Activated CD8-positive, alpha-beta memory T cell treated with anti-CD3 and anti-CD28 coated beads, Interleukin-2, amount 10 ng/mL, durations not matched to agents 7 days and 5 days (primary cell): ENCODE results near the gene EEF1AKMT1. TPM values are rescaled to one million over a fixed set of nuclear protein-coding genes. Genes with fewer than 3 reads are reported as not detected.

Experiments used
- ATAC-seq: fragments of 150-1000 bp; cut with Tn5 transposase; one replicate; pipeline ENCODE4 v1.10.0; 2021; ENCODE audit warnings: moderate library complexity
- CTCF ChIA-PET: fragments of 350-600 bp; sonication (Branson Sonifier 250); formaldehyde crosslinking; loops from one replicate; lab custom pipeline; 2021; ENCODE audit warnings: antibody characterized with exemption; lab: Charles Lee
- DNase-seq: peaks from one replicate; pipeline ENCODE4 v3.0.0-alpha.2; 2020
- H3K27ac Mint-ChIP-seq: one replicate; pipeline ENCODE4 v1.8.0; 2021; ENCODE audit warnings: mild to moderate bottlenecking, mixed read lengths
- H3K27me3 Mint-ChIP-seq: one replicate; pipeline ENCODE4 v1.8.0; 2021; ENCODE audit warnings: mixed read lengths
- H3K36me3 Mint-ChIP-seq: one replicate; pipeline ENCODE4 v1.8.0; 2021; ENCODE audit warnings: mild to moderate bottlenecking, mixed read lengths
- H3K4me1 Mint-ChIP-seq: one replicate; pipeline ENCODE4 v1.8.0; 2021; ENCODE audit warnings: mixed read lengths
- H3K4me3 Mint-ChIP-seq: one replicate; pipeline ENCODE4 v1.8.0; 2021; ENCODE audit warnings: mild to moderate bottlenecking, moderate library complexity, mixed read lengths
- H3K9me3 Mint-ChIP-seq: one replicate; pipeline ENCODE4 v1.8.0; 2022; ENCODE audit warnings: low read depth, mixed read lengths
- total RNA-seq, 2 experiments: library from RNA; stranded (reverse); gene quantifications; one replicate each; pipeline ENCODE4 v1.2.3, GENCODE V29; 2021

EEF1AKMT1 gene, protein sequence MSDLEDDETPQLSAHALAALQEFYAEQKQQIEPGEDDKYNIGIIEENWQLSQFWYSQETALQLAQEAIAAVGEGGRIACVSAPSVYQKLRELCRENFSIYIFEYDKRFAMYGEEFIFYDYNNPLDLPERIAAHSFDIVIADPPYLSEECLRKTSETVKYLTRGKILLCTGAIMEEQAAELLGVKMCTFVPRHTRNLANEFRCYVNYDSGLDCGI
- 10 to 100 TPM in 1 of 2 experiments, 1 to 10 TPM in 1; 7.5 to 10.6 TPM for total RNA-seq

GRCh38 chr13:20773194-20774080 lies at the start of gene EEF1AKMT1:
Gene EEF1AKMT1, minus strand, starts transcription at chr13:20773961. Its CDS starts 16,363 bp downstream, at chr13:20757598.
- DNase-seq (peak; percentile 96), ATAC-seq (peak; percentile 94)
- Mint-ChIP-seq H3K4me1 (peaks cover 32% of the 10 kb centered on the region), H3K36me3 (peaks cover 42% of the 10 kb centered on the region), H3K4me3 (peak within 1 kb of the TSS; percentile 91), H3K27ac (peak within 1 kb of the TSS; percentile 98), H3K27me3 (no peaks in the 10 kb centered on the region), H3K9me3 (peaks cover 14% of the 10 kb centered on the region)
- CTCF ChIA-PET = interaction anchor here (0.7 to 1.6 kb wide), 4 partner anchors 13 to 129 kb away, joined by 3 to 4 read pairs (median 4); partner anchors contain the start of gene XPO4

DNA sequence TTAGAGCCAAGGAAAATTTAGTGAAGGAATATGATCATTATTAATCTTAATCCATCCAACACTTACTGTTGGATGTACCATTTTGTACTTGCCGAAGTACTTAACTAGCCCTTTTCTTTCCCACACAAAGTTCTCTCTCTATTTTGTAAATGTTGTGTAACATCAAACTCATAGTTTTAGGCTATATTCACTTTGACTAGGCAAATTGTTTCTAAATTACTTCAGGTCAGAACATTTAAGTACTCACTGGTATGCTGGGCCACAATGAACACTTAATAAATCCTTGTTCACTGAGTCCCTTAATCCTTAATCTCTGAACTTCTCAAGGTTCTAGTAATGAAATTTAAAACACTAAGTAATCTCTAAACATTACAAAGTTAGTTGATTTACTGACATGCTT lies 49.3 kb upstream of the EEF1AKMT1 start:
- CTCF ChIA-PET = interaction anchor here (1.2 to 1.4 kb wide), 2 partner anchors 11 to 330 kb away, joined by 3 to 4 read pairs; no protein-coding TSS in a partner anchor
- ATAC-seq = no peak

DNA sequence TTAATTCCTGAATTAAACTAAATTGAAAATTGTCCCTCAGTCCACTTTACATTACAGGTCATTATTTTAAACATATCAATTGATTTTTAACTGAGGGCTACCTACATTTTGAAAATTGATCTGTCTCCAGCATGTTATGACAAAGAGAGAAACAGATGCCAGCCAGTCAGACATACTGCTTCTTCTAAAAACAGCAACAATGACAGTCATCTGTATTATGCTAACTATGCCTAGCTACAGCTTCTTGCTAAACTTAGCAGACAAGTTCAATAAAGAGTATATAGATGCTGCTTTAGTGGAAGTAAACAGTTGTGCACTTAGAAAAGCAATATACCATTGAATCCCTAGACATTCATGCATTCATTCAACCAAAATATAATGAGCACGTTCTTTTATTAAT lies 48.6 kb upstream of the EEF1AKMT1 start:
- ATAC-seq (no peak), DNase-seq (no peak)
- Mint-ChIP-seq H3K27ac (no peak overlapping the region), H3K4me1 (peaks cover 5% of the 10 kb centered on the region), H3K27me3 (no peaks in the 10 kb centered on the region), H3K4me3 (no peak overlapping the region), H3K9me3 (no peaks in the 10 kb centered on the region), H3K36me3 (peaks cover 13% of the 10 kb centered on the region)
- CTCF ChIA-PET = interaction anchor here (1.1 to 1.4 kb wide), 4 partner anchors 12 to 330 kb away, joined by 3 to 4 read pairs (median 3); no protein-coding TSS in a partner anchor

More for the DNA sequence above, 49.3 kb upstream of the EEF1AKMT1 start:
- no peaks in the 10 kb centered on the region for H3K9me3 Mint-ChIP-seq
- no peak overlapping the region for H3K4me3 Mint-ChIP-seq
- no peak for DNase-seq
- no peak overlapping the region for H3K27ac Mint-ChIP-seq
- peaks cover 10% of the 10 kb centered on the region for H3K36me3 Mint-ChIP-seq
- no peaks in the 10 kb centered on the region for H3K27me3 Mint-ChIP-seq
- peaks cover 5% of the 10 kb centered on the region for H3K4me1 Mint-ChIP-seq

DNA sequence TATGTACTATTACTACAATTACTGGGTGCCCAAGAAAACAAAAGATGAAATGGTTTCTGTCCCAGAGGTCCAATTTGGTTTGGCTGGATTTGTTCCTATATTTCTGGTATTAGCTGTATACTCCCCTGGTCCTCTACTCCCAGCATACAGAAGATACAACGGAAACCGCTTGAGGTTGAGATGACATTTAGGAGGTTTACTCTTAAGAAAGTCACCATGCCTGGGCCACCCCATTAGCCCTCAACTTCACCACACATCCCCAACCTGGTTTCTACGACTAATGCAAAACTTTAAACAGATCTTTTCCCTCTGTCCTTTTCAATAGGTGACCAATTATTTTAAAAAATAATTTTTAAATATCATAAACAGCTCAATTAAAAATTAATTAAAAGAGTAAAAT lies 46.0 kb upstream of the EEF1AKMT1 start:
- CTCF ChIA-PET = interaction anchor here (1.0 to 1.7 kb wide), 2 partner anchors 33 to 105 kb away, joined by 3 to 5 read pairs; no protein-coding TSS in a partner anchor
- Mint-ChIP-seq H3K4me3 (no peak overlapping the region), H3K36me3 (peaks cover 13% of the 10 kb centered on the region), H3K27ac (no peak overlapping the region), H3K9me3 (no peaks in the 10 kb centered on the region), H3K4me1 (peaks cover 5% of the 10 kb centered on the region), H3K27me3 (no peaks in the 10 kb centered on the region)
- ATAC-seq = no peak
- no peak for DNase-seq

DNA sequence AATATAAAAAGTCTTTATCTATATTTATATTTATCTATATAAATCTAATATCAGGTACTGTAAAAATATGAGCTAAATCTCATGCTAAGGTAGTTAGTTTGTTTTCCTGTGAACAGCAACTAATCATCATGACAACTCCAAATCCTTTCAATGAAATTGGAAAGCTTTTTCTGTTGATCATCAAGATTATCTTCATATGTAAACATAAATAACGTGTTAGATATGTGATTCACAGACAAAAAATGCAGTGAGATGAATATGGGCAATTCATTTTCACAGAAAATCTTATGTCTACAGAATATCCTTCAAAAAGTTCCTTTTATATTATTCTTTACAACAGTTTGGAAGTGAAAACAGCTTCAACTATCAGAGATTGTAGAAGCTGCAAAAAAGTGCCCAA lies 41.7 kb upstream of the EEF1AKMT1 start:
- Mint-ChIP-seq H3K36me3 (peaks cover 16% of the 10 kb centered on the region), H3K27ac (no peak overlapping the region), H3K4me3 (no peak overlapping the region), H3K27me3 (no peaks in the 10 kb centered on the region), H3K9me3 (no peaks in the 10 kb centered on the region), H3K4me1 (peaks cover 3% of the 10 kb centered on the region)
- no peak for ATAC-seq
- CTCF ChIA-PET = interaction anchor here (0.9 to 4.1 kb wide), 2 partner anchors 13 to 108 kb away, joined by 4 to 24 read pairs; no protein-coding TSS in a partner anchor
- DNase-seq = no peak

DNA sequence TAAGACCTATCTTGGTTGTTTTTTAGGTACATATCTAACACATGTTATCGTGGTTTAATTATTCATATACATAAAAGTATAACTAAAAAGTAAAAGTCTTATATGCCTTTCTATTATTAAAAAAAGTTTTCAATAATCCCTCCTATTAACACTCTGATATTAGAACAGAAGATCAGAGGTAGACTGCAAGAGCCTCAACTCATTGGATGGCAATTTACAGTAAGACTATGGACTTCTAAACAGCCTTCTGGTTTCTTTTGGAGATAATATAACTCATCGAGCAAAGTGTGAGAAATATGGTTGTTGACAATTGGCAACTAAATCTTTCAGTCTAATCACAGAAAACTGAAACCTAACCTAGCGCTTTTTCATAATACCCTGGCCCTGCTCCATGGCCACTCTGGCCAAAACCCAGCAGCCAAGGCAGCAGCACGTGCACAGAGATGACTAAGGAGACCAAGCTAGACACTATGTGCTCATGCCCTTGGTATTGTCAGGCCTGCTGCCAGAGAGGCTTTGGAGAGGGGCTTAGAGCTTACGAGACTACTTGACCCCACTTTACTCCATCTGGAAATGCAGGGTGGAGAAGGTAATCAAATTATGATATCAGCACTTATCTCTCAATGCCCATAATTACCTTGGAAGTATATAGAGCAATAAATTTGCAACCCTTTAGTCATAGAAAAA lies 40.6 kb upstream of the EEF1AKMT1 start:
- peaks cover 13% of the 10 kb centered on the region for H3K36me3 Mint-ChIP-seq
- no peaks in the 10 kb centered on the region for H3K27me3 Mint-ChIP-seq
- CTCF ChIA-PET = no interaction called here
- no peak overlapping the region for H3K27ac Mint-ChIP-seq
- H3K9me3 Mint-ChIP-seq = no peaks in the 10 kb centered on the region
- no peak overlapping the region for H3K4me3 Mint-ChIP-seq
- ATAC-seq (no peak), DNase-seq (no peak)
- H3K4me1 Mint-ChIP-seq = no peaks in the 10 kb centered on the region

DNA sequence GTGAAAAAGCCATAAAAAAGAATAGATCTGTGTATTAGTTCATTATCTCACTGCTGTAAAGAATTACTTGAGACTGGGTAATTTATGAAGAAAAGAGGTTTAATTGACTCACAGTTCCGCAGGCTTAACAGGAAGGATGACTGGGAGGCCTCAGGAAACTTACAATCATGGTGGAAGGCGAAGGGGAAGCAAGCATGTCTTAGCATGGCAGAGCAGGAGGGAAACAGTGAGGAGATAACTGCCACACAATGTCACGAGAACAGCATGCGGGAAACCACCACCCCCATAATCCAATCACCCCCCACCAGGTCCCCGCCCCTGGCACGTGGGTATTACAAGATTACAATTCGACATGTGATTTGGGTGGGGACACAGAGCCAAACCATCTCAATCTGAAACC lies 39.1 kb upstream of the EEF1AKMT1 start:
- peaks cover 16% of the 10 kb centered on the region for H3K36me3 Mint-ChIP-seq
- CTCF ChIA-PET = no interaction called here
- H3K27ac Mint-ChIP-seq = no peak overlapping the region
- ATAC-seq = no peak
- no peaks in the 10 kb centered on the region for H3K4me1 Mint-ChIP-seq
- H3K4me3 Mint-ChIP-seq = no peak overlapping the region
- H3K27me3 Mint-ChIP-seq = no peaks in the 10 kb centered on the region
- no peaks in the 10 kb centered on the region for H3K9me3 Mint-ChIP-seq
- DNase-seq = no peak

DNA sequence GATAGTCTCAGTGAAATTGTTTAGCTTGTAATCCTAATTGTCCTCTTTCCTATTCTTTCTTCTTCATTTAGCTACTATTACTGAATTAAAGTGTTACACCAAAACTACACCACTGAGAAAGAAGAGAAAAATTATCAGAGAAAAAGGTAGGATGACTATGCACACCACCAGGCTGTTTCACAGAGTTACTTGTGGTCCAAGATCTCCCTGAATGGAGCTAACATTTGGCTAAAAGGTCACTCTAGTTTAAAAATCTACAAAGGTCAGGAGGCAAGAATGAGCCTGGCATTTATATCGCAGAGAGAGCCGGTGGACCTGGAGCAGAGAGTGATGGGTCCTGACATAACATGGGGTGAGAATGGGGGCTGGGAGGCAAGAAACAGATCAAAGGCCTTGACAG lies 37.0 kb upstream of the EEF1AKMT1 start:
- no peaks in the 10 kb centered on the region for H3K9me3 Mint-ChIP-seq
- H3K27ac Mint-ChIP-seq = no peak overlapping the region
- H3K4me1 Mint-ChIP-seq = no peaks in the 10 kb centered on the region
- CTCF ChIA-PET = interaction anchor here (1.0 to 1.4 kb wide), 2 partner anchors 10 to 17 kb away, joined by 3 to 4 read pairs; no protein-coding TSS in a partner anchor
- DNase-seq = no peak
- no peaks in the 10 kb centered on the region for H3K27me3 Mint-ChIP-seq
- H3K36me3 Mint-ChIP-seq = peaks cover 20% of the 10 kb centered on the region
- H3K4me3 Mint-ChIP-seq = no peak overlapping the region
- no peak for ATAC-seq

- Mint-ChIP-seq H3K36me3 (peaks cover 26% of the 10 kb centered on the region), H3K27ac (no peak overlapping the region), H3K27me3 (no peaks in the 10 kb centered on the region), H3K9me3 (no peaks in the 10 kb centered on the region), H3K4me1 (no peaks in the 10 kb centered on the region), H3K4me3 (no peak overlapping the region)
- CTCF ChIA-PET = interaction anchor here (1.4 kb wide), 1 partner anchor 20 kb away, joined by 5 read pairs; no protein-coding TSS in a partner anchor
- DNase-seq (no peak), ATAC-seq (no peak)
Measured at GRCh38 chr13:20808874-20809273, 35.1 kb upstream of the EEF1AKMT1 start.

DNA sequence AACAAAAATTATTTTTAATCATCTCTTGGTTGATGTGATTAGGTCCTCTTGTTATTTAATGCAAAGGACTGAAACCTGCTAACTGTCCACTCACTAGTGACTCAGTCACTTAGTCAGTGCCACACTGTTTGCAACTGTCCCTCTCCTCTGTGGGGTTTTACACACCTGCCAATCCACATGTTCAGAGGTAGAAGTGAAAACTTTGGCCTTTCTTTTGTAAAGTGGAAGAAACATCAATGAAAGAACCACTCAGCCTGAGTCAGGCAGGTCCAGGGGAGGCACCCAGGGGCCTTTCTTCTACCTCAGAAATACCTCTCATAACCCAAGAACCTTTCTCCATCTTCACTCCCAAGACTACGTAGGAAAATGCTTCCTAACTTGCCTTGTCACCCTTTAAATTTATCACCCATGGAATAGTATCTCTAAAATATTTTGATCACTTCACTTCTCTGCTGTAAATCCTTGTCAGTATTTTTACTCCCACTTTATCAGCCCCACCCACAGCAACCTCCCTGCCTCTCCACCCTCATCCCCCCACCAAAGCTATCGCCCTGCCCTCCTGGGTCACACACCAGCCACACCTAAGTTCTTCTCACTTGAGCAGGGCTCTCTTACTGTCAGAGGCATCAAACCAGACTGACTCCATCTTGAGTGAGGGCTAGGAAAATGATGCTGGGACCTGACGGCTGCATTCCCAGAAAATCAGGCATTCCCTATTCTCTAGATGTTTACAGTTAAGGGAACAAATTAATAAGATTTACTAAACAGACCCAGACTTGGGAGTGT lies 29.6 kb upstream of the EEF1AKMT1 start:
- H3K27ac Mint-ChIP-seq = no peak overlapping the region
- peaks cover 16% of the 10 kb centered on the region for H3K36me3 Mint-ChIP-seq

GRCh38 chr13:20801707-20802106 lies 27.9 kb upstream of the EEF1AKMT1 start:
- Mint-ChIP-seq H3K27ac (peak overlapping the region; percentile 53), H3K9me3 (no peaks in the 10 kb centered on the region), H3K4me3 (no peak overlapping the region), H3K36me3 (peaks cover 15% of the 10 kb centered on the region), H3K4me1 (peaks cover 13% of the 10 kb centered on the region), H3K27me3 (no peaks in the 10 kb centered on the region)
- ATAC-seq (no peak), DNase-seq (no peak)
- CTCF ChIA-PET = no interaction called here

More for the DNA sequence above, 29.6 kb upstream of the EEF1AKMT1 start:
- H3K9me3 Mint-ChIP-seq = no peaks in the 10 kb centered on the region
- DNase-seq = no peak
- CTCF ChIA-PET = no interaction called here
- peaks cover 3% of the 10 kb centered on the region for H3K4me1 Mint-ChIP-seq
- ATAC-seq = no peak
- no peaks in the 10 kb centered on the region for H3K27me3 Mint-ChIP-seq
- no peak overlapping the region for H3K4me3 Mint-ChIP-seq

- no peak for DNase-seq
- CTCF ChIA-PET = no interaction called here
- no peaks in the 10 kb centered on the region for H3K27me3 Mint-ChIP-seq
- H3K27ac Mint-ChIP-seq = no peak overlapping the region
- peaks cover 15% of the 10 kb centered on the region for H3K4me1 Mint-ChIP-seq
- no peak for ATAC-seq
- H3K36me3 Mint-ChIP-seq = peaks cover 18% of the 10 kb centered on the region
- H3K4me3 Mint-ChIP-seq = no peak overlapping the region
- H3K9me3 Mint-ChIP-seq = no peaks in the 10 kb centered on the region
Measured at GRCh38 chr13:20799726-20800416, 26.1 kb upstream of the EEF1AKMT1 start.
